Loucy (cell line): ENCODE results near the gene ZNF816.
"Not testable (repeated sequence)": the region's sequence is repeated elsewhere in the genome, so short reads cannot be mapped to it uniquely, and the experiment has no call there.

Experiments used
- H2AFZ ChIP-seq: fragments of 200-600 bp; sonication (generic); 2 replicates; pipeline ENCODE4 v1.6.0; 2016; ENCODE audit warnings: antibody characterized with exemption, mild to moderate bottlenecking, low read length, moderate library complexity
- H3F3A ChIP-seq: fragments of 200-600 bp; 2 replicates; pipeline ENCODE4 v1.6.0; 2016; ENCODE audit warnings: antibody characterized with exemption, low read depth, mild to moderate bottlenecking
- H3K27me3 ChIP-seq: fragments of 200-600 bp; sonication (generic); 2 replicates; pipeline ENCODE4 v1.6.1; 2014; ENCODE audit warnings: low read length, mild to moderate bottlenecking; ENCODE audit not compliant: insufficient read depth, poor library complexity, severe bottlenecking
- H3K36me3 ChIP-seq: fragments of 200-600 bp; sonication (generic); 2 replicates; pipeline ENCODE4 v1.6.1; 2016; ENCODE audit warnings: low read length; ENCODE audit not compliant: insufficient read depth
- H3K4me1 ChIP-seq: fragments of 200-600 bp; sonication (generic); 2 replicates; pipeline ENCODE4 v1.5.1; 2014; ENCODE audit warnings: low read length, mild to moderate bottlenecking; ENCODE audit not compliant: insufficient read depth, poor library complexity, severe bottlenecking
- H3K4me2 ChIP-seq: fragments of 200-600 bp; sonication (generic); 2 replicates; pipeline ENCODE4 v1.6.0; 2014; ENCODE audit warnings: antibody characterized with exemption, low read length, low read depth, mild to moderate bottlenecking; ENCODE audit not compliant: poor library complexity, severe bottlenecking
- H3K4me3 ChIP-seq: fragments of 200-600 bp; sonication (generic); 2 replicates; pipeline ENCODE4 v1.5.1; 2014; ENCODE audit warnings: low read length, mild to moderate bottlenecking, mixed read lengths; ENCODE audit not compliant: poor library complexity, severe bottlenecking
- H3K79me2 ChIP-seq: fragments of 200-600 bp; sonication (generic); 2 replicates; pipeline ENCODE4 v1.6.1; 2014; ENCODE audit warnings: low read length; ENCODE audit not compliant: insufficient read depth
- H3K9ac ChIP-seq: fragments of 200-600 bp; sonication (generic); 2 replicates; pipeline ENCODE4 v1.6.0; 2014; ENCODE audit warnings: mild to moderate bottlenecking, low read depth, low read length, moderate library complexity; ENCODE audit not compliant: poor library complexity, severe bottlenecking
- H3K9me2 ChIP-seq: fragments of 200-600 bp; sonication (generic); replicated peaks from 2 replicates; pipeline ENCODE4 v1.6.1; 2016; ENCODE audit warnings: low read depth, low read length, mixed read lengths
- H3K9me3 ChIP-seq: fragments of 200-600 bp; sonication (generic); 2 replicates; pipeline ENCODE4 v1.6.1; 2014; ENCODE audit warnings: mild to moderate bottlenecking, antibody characterized with exemption, low read length, low read depth; ENCODE audit not compliant: insufficient read depth
- H4K20me1 ChIP-seq: fragments of 200-600 bp; sonication (generic); 2 replicates; pipeline ENCODE4 v1.6.0; 2014; ENCODE audit warnings: antibody characterized with exemption, low read length, mild to moderate bottlenecking; ENCODE audit not compliant: insufficient read depth, poor library complexity, severe bottlenecking
- EZH2phosphoT487 ChIP-seq: fragments of 200-600 bp; IDR thresholded peaks from 2 replicates; pipeline ENCODE4 v1.6.1; 2018; ENCODE audit warnings: antibody characterized with exemption, mild to moderate bottlenecking, moderate library complexity, borderline replicate concordance
- TF ChIP-seq, protein P1 (sequence below): fragments of 200-600 bp; sonication (generic); conservative IDR thresholded peaks from 2 replicates; pipeline ENCODE4 v1.5.1; 2014; ENCODE audit warnings: mild to moderate bottlenecking, antibody characterized with exemption, low read length

ZNF816 gene

GRCh38 chr19:52948025-52948770 lies 14.5 kb downstream of the ZNF816 start:
- no peaks in the 10 kb centered on the region for H3K9me2 ChIP-seq
- no peak overlapping the region for H3K4me2 ChIP-seq
- no peak overlapping the region for H3K4me3 ChIP-seq
- H3K9me3 ChIP-seq = peaks cover 16% of the 10 kb centered on the region; the same call in 1 of the 2 replicates
- no peaks in the 10 kb centered on the region for H4K20me1 ChIP-seq
- H3K36me3 ChIP-seq = peaks cover 36% of the 10 kb centered on the region; the same call in 1 of the 2 replicates
- no peak overlapping the region for H3K9ac ChIP-seq
- TF ChIP-seq, protein P1, sequence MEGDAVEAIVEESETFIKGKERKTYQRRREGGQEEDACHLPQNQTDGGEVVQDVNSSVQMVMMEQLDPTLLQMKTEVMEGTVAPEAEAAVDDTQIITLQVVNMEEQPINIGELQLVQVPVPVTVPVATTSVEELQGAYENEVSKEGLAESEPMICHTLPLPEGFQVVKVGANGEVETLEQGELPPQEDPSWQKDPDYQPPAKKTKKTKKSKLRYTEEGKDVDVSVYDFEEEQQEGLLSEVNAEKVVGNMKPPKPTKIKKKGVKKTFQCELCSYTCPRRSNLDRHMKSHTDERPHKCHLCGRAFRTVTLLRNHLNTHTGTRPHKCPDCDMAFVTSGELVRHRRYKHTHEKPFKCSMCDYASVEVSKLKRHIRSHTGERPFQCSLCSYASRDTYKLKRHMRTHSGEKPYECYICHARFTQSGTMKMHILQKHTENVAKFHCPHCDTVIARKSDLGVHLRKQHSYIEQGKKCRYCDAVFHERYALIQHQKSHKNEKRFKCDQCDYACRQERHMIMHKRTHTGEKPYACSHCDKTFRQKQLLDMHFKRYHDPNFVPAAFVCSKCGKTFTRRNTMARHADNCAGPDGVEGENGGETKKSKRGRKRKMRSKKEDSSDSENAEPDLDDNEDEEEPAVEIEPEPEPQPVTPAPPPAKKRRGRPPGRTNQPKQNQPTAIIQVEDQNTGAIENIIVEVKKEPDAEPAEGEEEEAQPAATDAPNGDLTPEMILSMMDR = no peak
- TF ChIP-seq EZH2phosphoT487 = no peak
- H3K79me2 ChIP-seq = no peaks in the 10 kb centered on the region
- no peaks in the 10 kb centered on the region for H3K27me3 ChIP-seq
- H3F3A ChIP-seq = no peaks in the 10 kb centered on the region
- no peak overlapping the region for H2AFZ ChIP-seq
- peaks cover 3% of the 10 kb centered on the region for H3K4me1 ChIP-seq

DNA sequence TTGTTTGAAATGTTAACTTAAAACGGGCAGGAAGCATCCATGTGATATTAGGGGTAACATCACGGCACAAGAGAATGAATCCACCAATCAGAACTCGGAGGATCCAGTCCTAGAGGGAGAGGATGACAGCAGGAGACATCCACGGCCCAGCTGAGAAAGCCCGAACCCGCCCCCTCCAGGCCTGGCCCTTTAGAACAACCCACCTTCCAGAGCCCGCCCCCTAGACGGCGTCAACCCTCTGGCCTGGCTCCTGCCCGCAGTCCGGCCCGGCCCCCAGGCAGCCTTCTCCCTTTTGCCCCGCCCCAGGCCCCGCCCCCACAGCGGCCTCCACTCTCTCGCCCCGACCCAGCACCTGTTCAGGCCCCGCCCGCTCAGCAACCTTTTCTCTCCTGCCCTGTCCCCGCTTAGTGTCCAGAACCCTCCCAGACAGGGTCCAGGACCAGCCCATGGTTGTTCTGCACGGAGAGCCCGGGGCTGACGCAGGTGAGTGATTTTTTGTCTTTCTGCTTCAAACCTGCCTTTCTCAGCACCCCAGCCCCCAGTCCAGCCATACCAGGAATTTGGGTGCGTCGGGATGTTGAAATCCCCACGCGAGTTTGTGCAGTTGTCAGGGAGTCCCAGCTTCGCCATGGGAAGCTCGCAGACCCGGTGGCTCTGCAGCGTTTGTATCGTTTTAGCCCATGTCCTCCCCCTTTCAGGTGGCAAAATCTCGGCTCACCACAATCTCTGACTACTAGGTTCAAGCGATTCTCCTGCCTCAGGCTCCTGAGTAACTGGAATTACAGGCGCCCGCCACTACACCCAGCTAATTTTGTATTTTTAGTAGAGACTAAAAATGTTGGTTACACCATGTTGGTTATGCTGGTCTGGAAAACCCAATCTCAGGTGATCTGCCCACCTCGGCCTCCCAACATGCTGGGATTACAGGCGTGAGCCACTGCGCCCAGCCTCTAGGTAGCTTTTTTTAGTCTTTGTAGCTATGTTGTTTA lies 16.1 kb downstream of the ZNF816 start:
- Histone ChIP-seq H3K4me3 (no peak overlapping the region), H3K9ac (no peak overlapping the region), H2AFZ (no peak overlapping the region), H4K20me1 (no peaks in the 10 kb centered on the region), H3F3A (no peaks in the 10 kb centered on the region), H3K4me1 (peaks cover 8% of the 10 kb centered on the region), H3K9me2 (no peaks in the 10 kb centered on the region), H3K4me2 (no peak overlapping the region), H3K9me3 (peaks cover 12% of the 10 kb centered on the region; the same call in 1 of the 2 replicates), H3K79me2 (peaks cover 7% of the 10 kb centered on the region; the same call in 1 of the 2 replicates), H3K36me3 (peaks cover 21% of the 10 kb centered on the region; the same call in 1 of the 2 replicates), H3K27me3 (no peaks in the 10 kb centered on the region)
- TF ChIP-seq EZH2phosphoT487 = no peak
- TF ChIP-seq, protein P1 = no peak

DNA sequence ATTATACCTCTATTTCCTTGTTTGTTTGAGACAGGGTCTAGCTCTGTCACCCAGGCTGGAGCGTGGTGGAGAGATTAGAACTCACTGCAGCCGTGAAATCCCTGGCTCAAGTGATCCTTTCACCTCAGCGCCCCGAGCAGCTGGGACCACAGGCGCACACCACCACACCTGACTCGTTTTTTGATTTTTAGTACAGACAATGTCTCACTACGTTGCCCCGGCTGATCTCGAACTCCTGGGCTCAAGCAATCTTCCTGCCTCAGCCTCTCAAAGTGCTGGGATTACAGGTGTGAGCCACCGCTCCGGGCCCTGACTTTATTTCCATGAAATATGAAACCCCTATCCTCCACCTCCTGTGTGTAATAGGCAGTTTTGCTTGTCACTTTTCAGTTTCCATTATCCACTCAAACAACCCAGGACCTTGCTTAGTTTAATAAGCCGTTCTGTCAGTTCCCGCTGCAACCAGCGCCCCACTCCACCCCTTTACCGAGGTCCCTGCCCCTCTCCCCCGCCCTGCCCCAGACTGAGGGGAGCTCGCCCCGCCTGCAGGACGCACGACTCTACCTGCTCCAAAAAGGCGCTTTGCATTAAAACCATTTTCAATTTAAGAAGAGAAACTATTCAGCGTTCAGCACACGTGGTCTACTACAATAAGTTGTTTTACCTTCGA lies 16.9 kb downstream of the ZNF816 start:
- Histone ChIP-seq H3K79me2 (peaks cover 14% of the 10 kb centered on the region; the same call in 1 of the 2 replicates), H3K4me1 (peaks cover 10% of the 10 kb centered on the region), H3K9me3 (peaks cover 12% of the 10 kb centered on the region; the same call in 1 of the 2 replicates), H3K4me3 (no peak overlapping the region), H2AFZ (no peak overlapping the region), H4K20me1 (no peaks in the 10 kb centered on the region), H3F3A (no peaks in the 10 kb centered on the region), H3K27me3 (no peaks in the 10 kb centered on the region), H3K4me2 (no peak overlapping the region), H3K9ac (no peak overlapping the region), H3K9me2 (no peaks in the 10 kb centered on the region), H3K36me3 (peaks cover 13% of the 10 kb centered on the region; the same call in 1 of the 2 replicates)
- TF ChIP-seq EZH2phosphoT487 = no peak
- TF ChIP-seq, protein P1 = no peak

GRCh38 chr19:52944703-52945493 lies 17.8 kb downstream of the ZNF816 start:
- not testable (repeated sequence) for H3K9me3 ChIP-seq, H3K4me2 ChIP-seq

More at GRCh38 chr19:52944703-52945493, 17.8 kb downstream of the ZNF816 start:
- not testable (repeated sequence) for H3K9ac ChIP-seq, H3K36me3 ChIP-seq, H2AFZ ChIP-seq, H3K4me3 ChIP-seq, H3K27me3 ChIP-seq, H3F3A ChIP-seq, H3K9me2 ChIP-seq, H4K20me1 ChIP-seq
- H3K79me2 ChIP-seq = peaks cover 23% of the 10 kb centered on the region; the same call in 1 of the 2 replicates
- H3K4me1 ChIP-seq = peaks cover 14% of the 10 kb centered on the region
